Embryonic facial prominence (tissue), 1 donor: ENCODE data around the gene TMEM253.

Experiments
- DNase-seq: peaks from one replicate; pipeline ENCODE4 v3.0.0-alpha.2; 2016; ENCODE audit errors: extremely low spot score

The TMEM253 gene

DNA sequence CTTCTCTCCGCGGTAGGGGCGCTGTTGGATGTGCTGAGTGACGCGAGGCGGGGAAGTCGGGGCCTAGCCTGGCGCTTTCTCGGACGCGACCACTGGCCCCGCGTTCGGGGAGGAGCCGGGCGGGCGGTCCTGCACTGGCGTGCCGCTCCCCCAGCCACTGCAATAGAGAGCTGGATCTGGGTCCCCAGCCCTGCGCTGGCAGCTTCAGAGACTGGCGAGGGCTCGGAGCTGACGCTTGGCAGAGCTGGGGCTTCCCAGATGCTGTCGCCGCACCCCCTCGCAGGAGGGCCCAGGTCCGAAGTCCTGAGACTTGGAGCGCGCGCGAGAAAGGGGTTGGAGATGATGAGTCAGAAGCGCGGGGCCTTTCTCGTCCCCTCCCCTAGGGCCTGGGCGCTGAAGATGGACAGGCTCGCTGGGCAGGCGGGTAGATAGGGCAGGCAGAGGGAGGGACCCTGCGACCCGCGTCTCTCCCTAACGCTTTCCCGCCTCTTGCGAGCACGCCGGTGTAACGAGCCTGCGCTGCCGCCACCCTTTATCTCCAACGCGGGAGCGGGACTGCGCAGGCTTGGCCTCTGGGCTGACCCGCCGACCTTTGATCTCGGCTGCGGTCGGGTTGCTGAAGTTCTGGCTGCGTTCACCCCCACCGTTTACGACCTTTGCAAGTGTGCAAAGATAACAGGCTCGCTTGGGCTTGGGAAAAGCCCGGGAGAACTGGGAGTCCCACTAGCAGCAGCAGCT is 3.0 kb downstream of the TMEM253 start:
- peak; percentile 91 for DNase-seq

DNA sequence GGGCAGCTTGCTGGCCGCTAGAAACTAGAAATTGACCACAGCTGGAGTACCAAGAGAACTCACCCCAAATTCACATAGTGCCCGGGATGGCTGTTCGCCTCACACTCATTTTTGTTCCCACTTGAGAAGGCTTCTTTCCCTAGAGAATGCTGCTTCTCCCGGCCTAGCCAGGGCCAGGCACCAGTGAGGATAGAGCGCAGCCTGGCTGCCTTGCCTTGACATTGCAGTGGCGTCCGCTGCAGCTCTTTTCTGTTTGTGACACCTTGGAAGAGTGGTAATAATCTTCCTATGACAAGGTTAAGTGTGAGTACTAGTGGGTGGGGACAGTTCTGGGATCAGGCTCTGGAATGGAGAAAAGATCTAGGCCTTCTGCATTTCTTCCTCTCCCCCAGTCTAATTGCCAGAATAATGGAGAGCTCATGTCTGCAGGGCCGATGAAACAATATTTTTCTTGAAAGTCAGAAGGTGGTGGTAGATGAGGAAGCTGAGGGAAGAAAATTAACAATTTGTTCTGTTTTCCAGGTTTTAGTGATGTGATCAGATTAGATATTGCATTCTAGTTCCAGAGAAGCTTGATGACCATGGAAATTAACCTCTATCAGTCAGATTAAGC is 3.7 kb downstream of the TMEM253 start:
- DNase-seq: peak; percentile 79

DNA sequence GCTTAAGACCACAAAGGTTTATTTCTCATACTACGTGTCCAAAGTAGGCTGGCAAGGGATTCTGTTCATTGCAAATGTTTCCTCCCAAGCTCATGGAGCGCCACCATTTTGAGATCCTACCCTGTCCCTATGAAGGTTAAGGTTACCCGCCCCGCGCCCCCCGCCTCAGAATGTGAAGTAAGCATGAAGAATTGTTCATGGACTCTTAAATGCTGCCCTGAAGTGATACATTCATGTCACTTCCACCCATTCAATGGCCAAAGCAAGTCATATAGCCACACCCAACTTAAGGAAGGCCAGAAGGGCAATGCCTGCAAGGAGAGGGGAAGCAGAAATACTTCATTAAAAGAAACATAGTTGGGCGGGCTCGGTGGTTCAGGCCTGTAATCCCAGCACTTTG is 4.2 kb downstream of the TMEM253 start:
- no peak for DNase-seq

DNA sequence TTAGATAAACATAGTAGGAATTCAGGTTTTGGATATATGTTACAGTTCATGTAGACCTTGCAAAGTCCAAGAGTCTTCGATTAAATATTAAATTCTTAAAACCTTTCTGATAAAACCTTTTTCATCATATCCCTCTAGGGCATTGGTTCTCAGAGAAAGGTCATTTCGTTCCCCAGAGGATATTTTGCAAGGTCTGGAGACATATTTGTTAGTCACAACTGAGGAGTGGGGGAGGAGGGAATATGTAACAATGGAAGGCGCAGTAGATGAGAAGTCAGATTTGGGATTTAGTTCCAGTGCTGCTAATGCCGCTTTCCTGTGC is 5.3 kb downstream of the TMEM253 start:
- no peak for DNase-seq

DNA sequence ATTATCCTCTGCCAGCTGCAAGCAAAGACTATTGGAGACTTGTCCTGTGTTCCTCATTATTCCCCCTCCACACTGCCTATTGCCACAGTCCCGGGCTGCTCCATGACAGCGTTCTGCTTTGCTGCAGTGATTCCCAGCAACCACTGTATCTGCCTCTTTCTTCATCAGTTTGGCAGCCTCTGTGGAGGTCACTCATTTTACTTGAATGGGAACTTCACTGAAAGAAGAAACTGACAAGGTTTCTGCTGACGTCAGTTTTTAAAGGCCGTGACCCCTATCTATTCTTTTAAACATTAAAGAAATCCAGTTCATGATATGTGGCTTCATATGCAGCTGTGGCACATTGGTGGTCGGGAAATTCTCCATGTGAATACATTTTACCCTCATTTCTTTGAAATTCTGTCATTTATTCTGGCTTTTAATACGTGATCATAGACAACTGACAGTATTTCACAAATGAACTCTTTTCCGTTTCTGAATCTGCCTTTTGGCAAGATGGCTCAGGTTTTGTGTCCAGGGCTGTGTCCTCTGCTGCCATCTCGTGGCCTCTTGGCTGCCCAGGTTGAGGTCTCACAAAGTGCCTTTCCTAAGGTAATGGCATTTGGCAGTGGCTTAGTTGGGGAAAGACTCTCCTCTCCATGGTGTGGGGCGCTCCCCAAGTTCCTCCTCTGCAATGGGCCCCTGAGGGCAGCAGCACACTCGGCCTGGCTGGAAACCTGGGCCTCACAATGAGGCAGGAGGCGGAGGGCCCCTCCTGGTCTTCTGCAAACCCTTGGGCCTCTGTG is 5.8 kb downstream of the TMEM253 start:
- peak; percentile 48 for DNase-seq

DNA sequence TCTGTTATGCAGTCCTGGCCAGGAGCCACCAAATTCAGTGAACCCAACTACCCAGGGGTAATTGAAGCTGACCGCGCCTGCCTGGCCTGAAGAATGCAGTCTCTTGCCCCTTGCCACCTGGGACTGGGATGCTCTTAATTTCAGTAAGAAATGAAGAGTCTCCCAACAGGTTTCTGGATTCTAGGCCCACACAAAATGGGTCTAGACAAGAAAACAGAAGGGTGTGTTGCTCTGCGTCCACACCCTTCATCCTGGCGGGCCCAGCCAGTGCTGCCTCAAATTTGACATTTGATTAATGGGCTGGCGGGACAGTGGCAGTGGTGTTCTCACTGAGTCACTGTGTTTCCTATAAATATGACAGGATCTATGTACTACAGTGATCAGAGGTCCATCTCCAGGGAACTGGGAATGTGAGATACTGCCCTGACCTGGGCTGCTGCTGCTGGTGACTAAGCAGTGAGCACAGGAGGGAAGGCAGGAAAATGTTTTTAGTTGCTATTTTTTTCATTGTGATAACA is 6.5 kb downstream of the TMEM253 start:
- DNase-seq: no peak

DNA sequence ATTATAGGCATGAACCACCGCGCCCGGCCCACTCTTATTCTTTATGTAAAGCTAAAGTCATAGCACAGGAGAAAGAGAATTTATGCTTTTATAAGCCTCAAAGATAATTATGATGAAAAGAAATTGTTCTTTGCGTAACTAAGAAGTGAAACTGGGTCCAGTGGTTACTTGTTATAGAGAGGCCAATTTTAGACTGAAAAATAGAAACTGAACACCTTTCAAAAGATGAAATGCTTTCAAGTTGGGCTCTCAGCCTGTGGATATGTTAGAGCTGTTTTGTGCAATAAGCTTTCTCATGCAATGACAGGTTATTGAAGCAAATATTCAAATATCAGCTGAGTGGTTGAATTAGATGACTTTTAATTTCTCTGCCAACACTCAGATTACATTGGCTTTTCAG is 7.9 kb downstream of the TMEM253 start:
- no peak for DNase-seq

DNA sequence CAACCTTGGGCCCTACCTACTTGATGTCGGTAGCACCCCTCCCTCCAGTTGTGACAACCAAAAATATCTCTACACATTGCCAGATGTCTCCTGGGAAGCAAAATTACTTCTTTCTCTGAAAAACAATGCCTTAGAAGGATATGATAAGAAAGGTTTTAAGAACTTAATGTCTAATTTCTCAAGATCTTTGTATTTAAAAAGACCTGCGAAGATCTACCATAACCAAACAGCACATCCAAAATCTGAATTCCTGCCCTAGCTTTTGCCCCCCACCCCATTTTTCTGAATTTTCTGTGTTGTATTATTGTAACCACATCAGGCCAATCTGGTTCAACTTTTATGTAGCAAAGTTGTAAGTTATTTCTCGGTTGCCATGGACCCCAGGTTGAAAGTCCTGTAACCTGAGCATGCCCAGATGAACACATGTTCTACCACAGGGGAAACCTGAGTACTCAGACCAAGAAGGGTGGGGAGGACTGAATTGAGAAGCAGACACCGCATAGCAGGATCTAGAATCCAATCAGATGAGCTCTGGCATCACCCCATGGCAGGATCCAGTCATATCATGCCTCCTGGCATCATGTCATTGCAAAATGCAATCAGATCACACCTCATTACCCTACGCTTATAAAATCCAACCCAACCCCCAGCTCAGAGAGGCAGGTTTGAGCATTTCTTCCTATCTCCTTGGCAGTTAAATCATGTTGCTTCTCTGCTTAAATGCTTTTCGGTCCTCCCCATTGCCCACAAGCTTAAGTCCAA is 8.7 kb downstream of the TMEM253 start:
- DNase-seq: no peak

DNA sequence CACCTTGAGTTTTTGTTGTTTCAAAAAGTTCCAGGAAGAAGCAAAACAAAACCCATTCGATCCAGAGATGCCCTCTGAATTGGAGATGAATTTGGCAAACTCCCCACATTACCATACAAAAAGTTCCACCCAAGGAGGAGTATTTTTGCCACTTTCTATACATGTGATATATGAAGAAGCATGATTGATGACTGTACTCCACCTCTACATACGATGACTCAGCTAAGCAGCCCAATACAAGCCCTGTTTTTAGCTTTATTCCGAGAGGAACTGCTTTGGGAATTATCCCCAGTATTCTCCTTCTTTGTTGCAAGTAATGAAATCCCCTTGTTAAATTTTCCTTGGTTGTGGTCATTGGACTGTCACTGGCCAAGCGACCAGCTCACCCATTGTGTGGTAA is 11.4 kb downstream of the TMEM253 start:
- DNase-seq: no peak

DNA sequence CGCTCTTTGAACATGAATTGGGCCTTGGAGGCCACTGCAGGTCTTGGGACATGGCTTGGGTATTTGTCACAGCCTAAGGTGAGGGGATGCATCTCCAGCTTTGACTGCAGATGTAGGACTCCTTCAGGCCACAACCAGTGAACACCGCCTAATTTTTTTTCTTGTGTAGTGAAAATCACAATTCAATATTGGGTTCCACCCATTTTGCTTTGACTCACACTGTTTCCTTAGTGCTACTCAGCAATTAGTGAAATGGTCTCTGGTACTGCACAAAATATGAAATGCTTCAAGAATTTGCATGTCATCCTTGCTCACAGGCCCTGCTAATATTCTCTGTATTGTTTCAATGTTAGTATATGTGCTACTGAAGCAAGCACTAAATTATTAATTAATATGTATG is 12.5 kb downstream of the TMEM253 start:
- DNase-seq: no peak

DNA sequence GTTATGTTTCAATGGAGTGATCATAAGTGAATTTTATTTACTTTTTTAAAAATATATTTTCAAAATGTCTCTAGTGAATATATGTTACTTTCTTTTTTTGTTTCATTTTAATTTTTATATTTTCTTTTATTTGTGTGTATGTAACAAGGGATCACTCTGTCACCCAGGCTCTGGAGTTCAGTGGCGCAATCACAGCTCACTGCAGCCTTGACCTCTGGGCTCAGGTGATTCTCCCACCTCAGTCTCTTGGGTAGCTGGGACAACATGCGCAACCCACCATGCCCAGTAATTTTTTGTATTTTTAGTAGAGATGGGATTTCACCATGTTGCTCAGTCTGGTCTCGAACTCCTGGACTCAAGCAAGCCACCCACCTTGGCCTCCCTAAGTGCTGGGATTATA is 18.1 kb downstream of the TMEM253 start:
- DNase-seq: no peak

DNA sequence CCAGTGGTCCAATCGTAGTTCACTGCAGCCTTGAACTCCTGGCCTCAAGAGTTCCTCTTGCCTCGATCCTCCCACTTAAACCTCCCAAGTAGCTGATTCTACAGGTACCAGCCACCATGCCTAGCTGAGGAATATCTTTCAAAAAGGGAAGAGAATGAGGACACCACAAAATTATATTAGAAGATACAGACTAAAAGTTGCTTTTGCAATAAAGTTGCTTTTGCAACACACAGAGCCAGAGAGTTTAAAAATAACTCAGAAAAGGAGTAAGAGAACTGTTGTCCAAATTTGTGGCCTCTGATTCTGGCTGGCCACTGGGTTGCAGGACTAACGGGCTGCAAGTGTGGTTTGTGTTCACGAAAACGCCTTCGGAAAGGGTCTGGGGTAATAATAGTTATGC is 19.8 kb downstream of the TMEM253 start:
- DNase-seq: no peak

DNA sequence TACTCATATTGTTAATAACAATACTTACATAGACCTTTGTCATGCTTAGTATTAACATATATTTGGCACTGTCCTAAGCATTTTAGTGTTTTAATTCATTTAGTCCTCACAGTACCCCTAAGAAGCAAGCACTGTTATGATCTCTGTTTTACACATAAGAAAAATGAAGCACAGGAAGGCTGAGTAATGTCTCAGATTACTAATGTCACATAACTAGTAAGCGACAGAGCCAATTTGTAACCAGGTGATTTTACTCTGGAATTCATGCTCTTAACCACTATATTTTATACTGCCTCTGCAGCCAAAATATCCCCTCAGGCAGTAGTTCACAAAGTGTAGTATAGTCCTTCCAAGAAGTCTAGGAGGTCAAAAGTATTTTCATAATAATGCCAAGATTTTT is 20.3 kb downstream of the TMEM253 start:
- DNase-seq: no peak

DNA sequence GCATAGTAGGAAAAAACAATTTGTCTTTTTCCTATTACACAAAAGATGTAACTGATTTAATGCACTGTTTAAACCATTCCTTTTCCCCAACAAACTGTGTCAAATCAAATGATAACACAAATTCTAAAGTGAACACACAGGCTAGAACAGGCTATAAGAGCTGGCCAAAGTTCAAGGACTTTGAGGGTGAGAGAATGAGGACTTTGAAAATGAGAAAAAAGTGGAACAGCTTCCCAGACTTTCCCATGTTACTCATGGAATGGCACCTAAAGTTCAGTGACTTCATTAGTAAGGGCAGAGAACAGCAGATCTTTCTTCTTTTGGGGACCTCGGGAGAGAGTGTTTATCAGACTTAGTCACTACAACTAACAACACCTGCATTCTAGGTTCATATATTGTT is 22.6 kb downstream of the TMEM253 start:
- DNase-seq: no peak

DNA sequence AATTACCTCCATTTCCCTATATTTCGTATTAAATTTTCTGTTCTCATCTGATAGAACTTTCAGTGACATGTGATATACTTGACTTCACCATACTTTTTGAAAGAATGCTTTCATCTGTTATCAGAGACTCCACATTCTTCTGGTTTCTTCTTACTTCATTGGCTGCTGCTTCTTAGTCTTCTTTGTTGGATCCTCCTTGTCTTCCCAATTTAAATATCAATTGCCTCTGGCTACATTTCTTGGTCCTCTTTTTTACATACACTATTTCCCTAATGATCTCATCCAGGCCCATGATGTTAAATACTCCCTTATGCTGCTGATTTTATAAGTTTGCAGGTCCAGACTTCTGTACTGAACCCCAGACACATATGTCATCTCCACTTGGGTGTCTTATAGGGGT is 33.0 kb downstream of the TMEM253 start:
- DNase-seq: no peak

DNA sequence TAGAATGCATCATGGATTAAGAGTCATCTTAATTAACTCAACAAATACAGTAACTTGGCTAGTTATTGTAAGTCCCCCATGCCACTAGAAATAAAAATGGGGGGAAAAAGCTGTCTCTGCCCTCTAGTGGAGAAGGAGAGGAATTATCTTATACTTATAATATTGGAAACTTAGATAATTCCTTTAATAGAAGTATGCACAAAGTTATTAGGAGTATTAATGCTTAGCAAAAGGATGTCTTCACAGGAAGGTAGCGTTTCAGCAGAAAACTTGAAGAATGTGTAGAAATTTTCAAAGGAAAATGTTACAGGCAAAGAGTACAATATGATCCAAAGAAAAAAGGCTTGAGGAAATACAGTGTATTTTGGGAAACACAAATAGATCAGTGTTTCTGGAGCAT is 35.2 kb downstream of the TMEM253 start:
- no peak for DNase-seq

DNA sequence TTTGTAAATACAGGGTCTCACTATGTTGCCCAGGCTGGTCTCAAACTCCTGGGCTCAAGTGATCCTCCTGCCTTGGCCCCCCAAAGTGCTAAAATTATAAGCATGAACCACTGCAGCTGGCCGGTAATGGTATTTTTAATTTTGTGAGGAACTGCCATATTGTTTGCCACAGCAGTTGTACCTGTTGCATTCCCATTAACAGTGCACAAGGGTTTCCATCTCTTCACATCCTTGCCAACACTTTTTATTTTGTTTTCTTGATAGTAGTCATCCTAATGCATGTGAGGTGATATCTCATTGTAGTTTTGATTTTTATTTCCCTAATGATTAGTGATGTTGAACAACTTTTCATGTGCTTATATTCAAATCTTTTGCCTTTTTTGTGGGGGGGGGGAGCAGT is 41.5 kb downstream of the TMEM253 start:
- no peak for DNase-seq

DNA sequence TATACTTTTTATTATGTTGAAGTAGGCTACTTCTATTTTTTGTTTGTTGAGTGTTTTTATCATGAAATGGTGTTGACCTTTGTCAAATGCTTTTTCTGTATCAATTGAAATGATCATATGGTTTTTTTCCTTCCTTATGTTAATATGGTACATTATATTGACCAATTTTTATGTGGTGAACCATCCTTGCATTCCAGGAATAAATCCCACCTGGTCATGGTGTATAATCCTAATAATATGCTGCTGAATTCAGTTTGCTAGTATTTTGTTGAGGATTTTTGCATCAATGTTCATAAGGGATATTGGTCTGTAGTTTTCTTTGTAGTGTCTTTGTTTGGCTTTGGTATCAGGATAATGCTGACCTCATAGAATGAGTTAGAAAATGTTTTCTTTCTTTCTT is 44.6 kb downstream of the TMEM253 start:
- no peak for DNase-seq

DNA sequence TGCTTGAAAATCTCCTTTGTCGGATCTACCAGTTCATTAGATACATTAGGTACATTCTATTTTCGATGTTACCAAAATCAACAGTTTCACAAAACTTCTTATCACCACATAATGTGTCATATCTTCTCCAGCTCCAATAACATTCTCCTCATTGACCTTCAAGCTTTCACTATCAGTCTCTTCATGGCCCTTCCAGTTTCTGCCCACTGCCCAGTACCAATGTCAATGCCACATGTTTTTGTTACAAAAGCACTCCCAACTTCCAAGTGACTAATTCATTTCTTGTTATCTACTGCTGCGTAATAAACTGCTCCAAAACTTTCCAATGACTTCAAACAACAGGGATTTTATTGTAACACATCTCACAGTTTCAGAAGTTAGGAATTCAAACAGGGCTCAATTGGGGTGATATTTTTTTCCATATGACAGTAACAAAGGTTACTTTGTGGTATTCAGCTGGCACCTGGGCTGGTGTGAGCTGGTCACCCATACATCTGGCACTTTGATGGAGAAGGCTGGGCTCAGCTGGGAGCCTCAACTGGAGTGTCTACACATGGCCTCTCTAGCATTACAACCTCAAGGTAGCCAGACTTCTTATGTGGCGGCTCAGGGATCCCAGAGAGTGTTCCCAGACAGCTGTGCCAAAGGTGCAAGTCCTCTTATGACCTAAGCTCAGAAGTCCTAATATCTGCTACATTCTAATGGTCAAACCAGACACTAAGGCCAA is 48.9 kb downstream of the TMEM253 start:
- DNase-seq: no peak
